Measurements from ENCODE around the gene CCDC197. TPM values are rescaled to one million over a fixed set of nuclear protein-coding genes. Genes with fewer than 3 reads are reported as not detected.

Gene CCDC197
- total RNA-seq, 2 experiments from 2014 or later = not detected

GRCh38 chr14:93970585-93970964, 26.5 kb upstream of the CCDC197 start:
- intact Hi-C loops (cut with micrococcal nuclease; ENCODE audit: unreplicated experiment) = loop anchor here (1.0 kb wide), 2 partner anchors 15 to 31 kb away; no protein-coding TSS in a partner anchor
- TF ChIP-seq CTCF (conservative IDR thresholded peaks at IDR 0.05; ENCODE audit: low read length) = peak; percentile 89
- no peak for TF ChIP-seq EZH2phosphoT487 (IDR thresholded peaks at IDR 0.05; ENCODE audit: borderline replicate concordance, low read depth, low read length)
- Histone ChIP-seq H3K79me2 (ENCODE audit: insufficient read depth, low read depth, low read length) (no peaks in the 10 kb centered on the region), H3K27ac (ENCODE audit: low read depth, low read length, poor library complexity, severe bottlenecking) (peak overlapping the region; percentile 57), H3K4me1 (ENCODE audit: insufficient read depth, low read length, poor library complexity, severe bottlenecking) (peaks cover 93% of the 10 kb centered on the region), H2AFZ (ENCODE audit: low read length) (peak overlapping the region; percentile 67), H3K9me3 (ENCODE audit: low read length) (no peaks in the 10 kb centered on the region), H3K4me3 (ENCODE audit: low read depth, low read length, poor library complexity, severe bottlenecking) (peak overlapping the region; percentile 64), H3K36me3 (ENCODE audit: insufficient read depth, low read length) (no peaks in the 10 kb centered on the region), H4K20me1 (ENCODE audit: insufficient read depth, low read length) (no peaks in the 10 kb centered on the region), H3K4me2 (ENCODE audit: low read length) (peak overlapping the region; percentile 94), H3K9me2 (ENCODE audit: insufficient read depth, low read length) (no peaks in the 10 kb centered on the region)
- CTCF ChIA-PET (ENCODE audit: unreplicated experiment) = interaction anchor here (0.6 to 2.8 kb wide), 9 partner anchors 10 to 31 kb away, joined by 3 to 24 read pairs (median 4); no protein-coding TSS in a partner anchor
- BruUV-seq (replicated peaks) = no TSS peak
- POLR2A ChIA-PET = interaction anchor here (0.6 to 9.4 kb wide), 5 partner anchors 10 to 24 kb away, joined by 3 to 70 read pairs (median 4); no protein-coding TSS in a partner anchor
- DNase-seq (ENCODE audit: low spot score) = peak; percentile 76

DNA sequence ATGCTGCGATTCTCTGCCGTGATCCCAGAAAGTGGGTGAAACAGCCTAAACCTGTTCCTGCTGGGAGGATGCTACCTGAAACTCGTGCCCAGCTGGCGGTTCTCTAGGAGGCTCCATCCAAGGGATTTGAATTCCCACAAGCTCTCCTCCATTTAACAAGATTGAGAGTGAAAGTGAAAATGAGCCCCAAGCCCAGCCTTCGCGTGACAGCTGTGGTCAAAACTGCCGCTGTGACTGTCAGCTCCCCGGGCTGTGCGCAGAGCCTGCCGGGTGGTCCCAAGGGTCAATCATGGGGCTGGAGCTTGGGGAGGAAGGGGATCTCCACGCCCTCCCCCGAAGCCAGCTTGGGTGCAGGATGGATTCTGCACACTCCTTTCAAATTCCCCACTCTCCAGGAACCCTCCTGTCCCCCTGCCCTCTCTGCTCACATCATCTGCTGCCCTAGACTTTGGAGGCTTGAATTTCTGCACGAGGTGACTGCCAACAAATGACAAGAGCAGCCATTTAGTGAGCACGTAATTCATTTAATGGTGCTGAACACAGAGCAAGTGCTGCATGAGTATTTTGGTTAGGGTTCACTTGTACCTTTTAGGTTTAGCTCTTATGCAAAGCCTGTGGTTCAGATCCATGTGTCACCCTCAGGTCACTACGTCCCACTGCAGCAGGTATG, 26.0 kb upstream of the CCDC197 start:
- intact Hi-C loops (cut with micrococcal nuclease; ENCODE audit: unreplicated experiment) = loop anchor here (1.0 kb wide), 3 partner anchors 16 to 32 kb away; no protein-coding TSS in a partner anchor
- ChIA-PET POLR2A (interaction anchor here (0.5 to 9.4 kb wide), 5 partner anchors 10 to 832 kb away, joined by 3 to 70 read pairs (median 4); no protein-coding TSS in a partner anchor), CTCF (ENCODE audit: unreplicated experiment) (interaction anchor here (0.8 to 2.8 kb wide), 10 partner anchors 9 to 31 kb away, joined by 3 to 24 read pairs (median 4); partner anchors contain the start of gene CCDC197)
- BruUV-seq (replicated peaks) = no TSS peak
- no peaks in the 10 kb centered on the region for H3K9me2 ChIP-seq (ENCODE audit: insufficient read depth, low read length)
- no peaks in the 10 kb centered on the region for H4K20me1 ChIP-seq (ENCODE audit: insufficient read depth, low read length)
- peak overlapping the region; percentile 94 for H3K4me2 ChIP-seq (ENCODE audit: low read length)
- H3K79me2 ChIP-seq (ENCODE audit: insufficient read depth, low read depth, low read length) = no peaks in the 10 kb centered on the region
- TF ChIP-seq EZH2phosphoT487 (IDR thresholded peaks at IDR 0.05; ENCODE audit: borderline replicate concordance, low read depth, low read length) (no peak), CTCF (conservative IDR thresholded peaks at IDR 0.05; ENCODE audit: low read length) (peak; percentile 55; the same call in 1 of the 2 replicates)
- H3K9me3 ChIP-seq (ENCODE audit: low read length) = no peaks in the 10 kb centered on the region
- H3K27ac ChIP-seq (ENCODE audit: low read depth, low read length, poor library complexity, severe bottlenecking) = peak overlapping the region; percentile 57
- H2AFZ ChIP-seq (ENCODE audit: low read length) = peak overlapping the region; percentile 67
- no peaks in the 10 kb centered on the region for H3K36me3 ChIP-seq (ENCODE audit: insufficient read depth, low read length)
- H3K4me1 ChIP-seq (ENCODE audit: insufficient read depth, low read length, poor library complexity, severe bottlenecking) = peaks cover 98% of the 10 kb centered on the region
- H3K4me3 ChIP-seq (ENCODE audit: low read depth, low read length, poor library complexity, severe bottlenecking) = peak overlapping the region; percentile 64
- DNase-seq (ENCODE audit: low spot score) = peak; percentile 61

Data from OCI-LY7 (cell line).